ENCODE results near the gene GPN2.
A peak's percentile ranks its signal among the peaks of the same experiment; 100 is the strongest.

GPN2 gene

DNA sequence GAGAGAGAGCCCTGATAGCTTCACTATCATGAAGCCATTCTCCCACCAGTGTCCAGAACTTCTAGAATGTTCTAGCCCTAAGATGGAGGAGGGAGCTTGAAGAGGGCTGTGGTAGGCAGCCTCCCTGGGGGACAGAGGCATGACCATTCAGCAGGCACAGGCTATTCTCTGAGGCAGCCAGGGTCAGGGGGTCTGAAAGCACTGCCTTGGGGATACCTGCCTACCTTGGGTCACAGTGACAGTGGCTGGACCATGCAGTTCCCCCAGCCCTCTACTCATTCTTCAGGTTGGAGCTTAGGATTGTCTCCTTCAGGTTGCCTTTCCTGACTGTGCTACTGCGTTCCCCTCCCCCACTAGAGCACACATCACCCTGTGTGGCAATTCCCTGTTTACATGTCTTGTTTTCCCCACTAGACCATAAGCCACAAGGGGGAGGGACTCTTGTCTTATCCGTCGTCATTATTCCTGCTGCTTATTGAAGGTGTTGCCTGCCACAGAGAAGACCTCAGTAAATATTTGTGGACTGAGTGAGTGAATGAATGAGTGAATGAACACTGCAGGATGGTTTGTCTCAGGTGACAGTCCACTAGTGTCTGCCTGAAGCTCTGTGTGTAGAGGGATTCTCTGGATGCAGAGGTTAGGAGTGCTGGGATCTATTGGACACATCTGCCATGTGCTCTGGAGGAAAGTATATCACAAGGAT, 58.4 kb downstream of the GPN2 start:
- no peak for DNase-seq (ENCODE audit: low spot score)

DNA sequence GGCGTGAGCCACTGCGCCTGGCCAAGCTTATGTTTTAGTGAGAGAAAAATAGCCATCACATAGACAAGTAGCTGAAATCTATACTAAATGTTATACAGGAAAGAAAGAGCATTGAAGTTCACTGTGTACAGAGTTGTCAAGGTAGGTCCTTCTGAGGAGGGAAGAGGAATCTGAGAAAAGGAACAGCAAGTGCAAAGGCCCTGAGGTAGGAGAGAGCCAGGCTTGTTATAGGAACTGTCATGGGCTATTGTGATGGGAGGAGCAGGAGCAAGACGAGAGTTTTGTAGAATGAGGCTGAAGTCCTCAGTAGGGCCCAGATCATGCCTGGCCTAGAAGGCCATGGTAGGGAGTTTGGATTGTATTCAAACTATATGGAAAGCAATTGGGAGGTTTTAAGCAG, 59.0 kb downstream of the GPN2 start:
- DNase-seq (ENCODE audit: low spot score): no peak

DNA sequence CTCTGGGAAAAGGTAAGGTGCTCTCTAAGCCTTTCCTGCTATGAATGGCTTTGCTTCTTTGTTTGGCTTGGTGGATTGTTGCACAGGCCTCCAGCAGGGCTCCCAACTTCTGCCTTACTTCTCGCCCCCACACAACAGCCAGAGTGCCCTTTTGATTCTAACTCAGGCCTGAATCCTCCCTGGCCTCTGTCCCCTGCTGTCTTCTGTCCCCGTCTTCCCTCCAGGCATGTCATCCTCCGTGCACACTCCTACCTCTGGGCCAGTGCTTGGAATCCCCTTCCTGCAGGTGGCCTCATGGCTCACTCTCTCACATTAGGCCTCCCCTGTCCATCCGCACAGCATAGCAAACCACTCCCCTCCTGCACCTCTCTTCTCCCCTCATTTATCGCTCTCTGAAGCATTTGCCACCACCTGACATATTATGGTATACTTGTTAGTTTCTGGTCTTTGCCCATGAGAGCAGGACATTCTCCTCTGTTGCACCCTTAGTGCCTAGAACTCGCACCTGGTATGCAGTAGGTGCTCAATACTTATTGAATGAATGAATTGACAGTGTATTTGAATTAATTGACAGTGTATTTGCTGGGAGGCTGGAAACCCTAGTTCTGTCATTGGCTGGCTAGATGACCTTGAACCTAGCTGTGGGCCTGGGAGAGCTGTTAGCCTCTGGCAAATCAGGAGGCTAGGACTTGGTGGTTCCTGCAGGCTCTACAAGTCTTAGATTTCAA, 60.7 kb downstream of the GPN2 start:
- no peak for DNase-seq (ENCODE audit: low spot score)

DNA sequence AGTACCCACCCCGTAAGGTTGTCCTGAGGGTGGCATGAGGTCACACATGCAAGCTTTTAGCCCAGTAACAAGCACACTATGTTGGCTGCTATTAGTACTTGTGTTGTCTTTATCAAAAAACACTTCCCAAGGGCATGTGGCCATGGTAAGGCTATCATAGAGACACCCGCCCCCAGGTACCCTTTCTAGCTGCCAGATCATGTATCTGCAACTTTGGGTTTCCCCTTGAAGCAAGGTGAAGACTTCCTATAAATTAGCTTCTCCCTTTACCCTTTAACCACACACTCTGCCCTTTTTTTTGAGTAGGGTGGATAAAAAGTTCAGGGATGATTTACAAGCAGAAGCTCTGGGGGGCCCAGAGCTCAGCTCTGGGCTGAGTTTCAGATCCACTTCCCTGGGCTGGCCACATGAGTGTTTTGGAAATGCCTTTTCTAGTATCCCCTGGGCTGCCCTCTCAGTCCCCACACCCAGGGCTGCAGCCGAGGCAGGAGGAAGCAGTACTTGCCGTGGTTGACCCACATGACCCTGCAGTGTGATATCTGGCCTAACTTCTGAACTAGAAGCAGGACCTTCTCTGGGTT, 61.6 kb downstream of the GPN2 start:
- DNase-seq (ENCODE audit: low spot score): no peak

DNA sequence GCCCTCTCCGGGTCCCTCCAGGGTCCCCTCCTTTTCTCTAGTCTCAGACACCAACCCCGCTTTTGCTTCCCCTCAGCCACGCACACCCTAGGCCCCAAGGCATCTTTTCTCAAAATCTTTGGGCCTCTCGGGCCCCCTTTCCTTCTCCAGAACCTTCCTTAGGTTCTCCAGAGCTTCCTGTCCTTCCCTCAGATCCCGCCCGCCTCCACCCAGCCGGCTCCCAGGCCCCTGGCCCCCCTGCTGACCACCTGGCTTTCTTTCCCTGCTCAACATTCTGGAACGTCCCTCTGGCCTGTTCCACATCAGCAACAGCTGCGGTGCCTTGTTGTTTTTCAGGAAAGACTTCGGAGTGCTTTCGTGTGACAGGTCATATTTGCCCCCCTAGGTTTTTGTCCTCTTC, 62.4 kb downstream of the GPN2 start:
- DNase-seq (ENCODE audit: low spot score): no peak

DNA sequence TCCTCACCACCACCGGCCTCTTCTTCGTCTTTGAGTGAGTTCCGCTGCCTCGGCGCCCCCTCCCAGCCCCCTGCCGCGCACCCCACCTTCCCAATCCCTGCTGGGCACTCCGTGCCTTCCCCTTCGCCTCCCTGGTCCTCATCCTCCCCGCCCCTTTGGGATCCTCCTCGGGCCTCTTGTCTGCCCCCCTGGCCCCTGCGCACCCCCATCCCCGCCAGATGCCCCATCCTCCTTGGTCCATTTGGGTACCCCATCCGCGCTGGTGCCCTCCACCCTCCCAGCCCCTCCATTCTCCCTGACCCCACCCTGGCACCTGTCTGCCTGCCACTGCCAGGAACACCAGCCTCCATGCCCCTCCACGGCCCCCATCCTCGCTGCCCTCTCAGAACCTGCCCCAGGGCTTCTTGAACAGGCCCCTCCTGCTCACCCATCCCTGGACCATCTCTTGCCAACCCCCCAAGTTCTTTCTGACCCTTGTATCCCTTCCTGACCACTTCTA, 62.9 kb downstream of the GPN2 start:
- DNase-seq (ENCODE audit: low spot score): no peak

DNA sequence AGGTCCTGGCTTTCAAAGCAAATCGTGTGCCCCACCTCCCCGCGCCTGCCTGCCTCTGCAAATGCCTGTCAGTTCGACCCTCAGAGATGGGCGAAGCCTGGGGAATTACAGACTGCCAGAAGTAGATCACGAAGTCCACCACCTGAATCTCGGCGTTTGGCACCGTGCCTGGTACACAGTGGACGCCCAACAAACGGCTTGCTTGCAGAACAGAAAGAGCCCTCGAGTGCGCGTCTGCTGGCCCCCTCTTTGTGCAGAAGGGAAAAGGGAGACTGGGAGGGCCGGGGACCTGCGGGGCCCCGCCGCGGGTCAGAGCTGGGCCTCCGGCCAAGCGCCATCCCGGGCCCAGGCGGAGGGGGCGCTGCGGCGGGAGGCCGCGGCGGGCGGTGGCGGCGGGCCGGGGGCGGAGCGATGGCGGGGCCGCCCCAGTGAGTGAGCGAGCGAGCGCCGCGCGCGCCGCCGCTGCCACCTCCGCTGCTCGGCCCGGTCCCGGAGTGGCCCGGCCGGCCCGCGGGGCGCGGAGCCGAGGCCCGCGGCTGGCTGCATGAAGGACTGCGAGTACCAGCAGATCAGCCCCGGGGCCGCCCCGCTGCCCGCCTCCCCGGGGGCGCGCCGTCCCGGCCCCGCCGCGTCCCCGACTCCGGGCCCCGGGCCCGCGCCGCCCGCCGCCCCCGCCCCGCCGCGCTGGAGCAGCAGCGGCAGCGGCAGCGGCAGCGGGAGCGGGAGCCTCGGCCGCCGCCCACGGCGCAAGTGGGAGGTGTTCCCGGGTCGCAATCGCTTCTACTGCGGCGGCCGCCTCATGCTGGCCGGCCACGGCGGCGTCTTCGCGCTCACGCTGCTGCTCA, 63.6 kb downstream of the GPN2 start, which contains the start of gene ZDHHC18:
Gene ZDHHC18 (plus strand): TSS at position 428 of the 845 bp plus-strand sequence. CDS start 117 bp downstream, at position 545.
- DNase-seq (ENCODE audit: low spot score): peak; percentile 96

Data from D341Med (cell line).